Large intestine (tissue), 12 donors: ENCODE data around the gene SAV1. TPM values are rescaled to one million over a fixed set of nuclear protein-coding genes. Genes with fewer than 3 reads are reported as not detected.
"Not testable (repeated sequence)": the region's sequence is repeated elsewhere in the genome, so short reads cannot be mapped to it uniquely, and the experiment has no call there.

Experiments
- DNase-seq, 2 donors: peaks; one replicate each; pipeline versions ENCODE4 v3.0.0 to v3.0.0-alpha.2; 2013
- H3K27ac ChIP-seq: one replicate; pipeline ENCODE4 v1.5.1; 2013; ENCODE audit warnings: low read length
- H3K27me3 ChIP-seq: 2 replicates; pipeline ENCODE4 v1.6.1; 2013; ENCODE audit warnings: low read length; ENCODE audit not compliant: control insufficient read depth, insufficient read depth
- H3K36me3 ChIP-seq: 2 replicates; pipeline ENCODE4 v1.6.1; 2013; ENCODE audit warnings: low read length; ENCODE audit not compliant: control insufficient read depth, insufficient read depth
- H3K4me1 ChIP-seq: one replicate; pipeline ENCODE4 v1.6.1; 2013; ENCODE audit warnings: low read length; ENCODE audit not compliant: control insufficient read depth, insufficient read depth
- H3K4me3 ChIP-seq: one replicate; pipeline ENCODE4 v1.5.1; 2013; ENCODE audit warnings: low read length
- H3K9me3 ChIP-seq: one replicate; pipeline ENCODE4 v1.6.1; 2013; ENCODE audit warnings: mild to moderate bottlenecking, low read depth, low read length, moderate library complexity; ENCODE audit not compliant: control insufficient read depth
- WGBS: methylation state at CpG from one replicate; pipeline ENCODE4 v1.1.5; 2013; ENCODE audit warnings: low lambda C conversion rate; ENCODE audit not compliant: insufficient coverage; 5-methylcytosine and 5-hydroxymethylcytosine counted together
- long read RNA-seq, 11 donors: transcript quantifications; one replicate each; lab custom pipeline, GENCODE V29; 2026
- polyA plus RNA-seq: library from polyadenylated mRNA; unstranded; fragments of 120-200 nt; gene quantifications from one replicate; pipeline ENCODE4 v1.2.1, GENCODE V29; 2013

SAV1 gene
- 18.8 TPM for polyA plus RNA-seq
- long read RNA-seq, donor 1, transcript SAV1-201 (5 exons, 3,063 nt): major isoform, 5 of 5 reads
- long read RNA-seq, donor 1, partial matches to known transcripts: 0 of 5 reads
- long read RNA-seq, donor 1, other reads (novel, unspliced or antisense): 0 of 5 reads
- long read RNA-seq, donor 2, partial matches to known transcripts: 0 of 4 reads
- long read RNA-seq, donor 2, other reads (novel, unspliced or antisense): 0 of 4 reads
- long read RNA-seq, donor 3: 0 reads
- long read RNA-seq, donor 4: 0 reads
- long read RNA-seq, donor 5, partial matches to known transcripts: 0 of 1 reads
- long read RNA-seq, donor 5, other reads (novel, unspliced or antisense): 0 of 1 reads
- long read RNA-seq, donor 6, transcript SAV1-201 (5 exons, 3,063 nt): major isoform, 5 of 5 reads
- long read RNA-seq, donor 6, partial matches to known transcripts: 0 of 5 reads
- long read RNA-seq, donor 6, other reads (novel, unspliced or antisense): 0 of 5 reads
- long read RNA-seq, donor 7, transcript SAV1-201 (5 exons, 3,063 nt): major isoform, 6 of 6 reads
- long read RNA-seq, donor 7, partial matches to known transcripts: 0 of 6 reads
- long read RNA-seq, donor 7, other reads (novel, unspliced or antisense): 0 of 6 reads
- long read RNA-seq, donor 8, transcript SAV1-201 (5 exons, 3,063 nt): major isoform, 11 of 12 reads
- long read RNA-seq, donor 8, partial matches to known transcripts: 0 of 12 reads
- long read RNA-seq, donor 8, other reads (novel, unspliced or antisense): 0 of 12 reads
- long read RNA-seq, donor 9, partial matches to known transcripts: 0 of 3 reads
- long read RNA-seq, donor 9, other reads (novel, unspliced or antisense): 0 of 3 reads
- long read RNA-seq, donor 10, transcript SAV1-201 (5 exons, 3,063 nt): major isoform, 7 of 8 reads
- long read RNA-seq, donor 10, partial matches to known transcripts: 0 of 8 reads
- long read RNA-seq, donor 10, other reads (novel, unspliced or antisense): 0 of 8 reads
- long read RNA-seq, donor 11, transcript SAV1-201 (5 exons, 3,063 nt): major isoform, 8 of 8 reads
- long read RNA-seq, donor 11, partial matches to known transcripts: 0 of 8 reads
- long read RNA-seq, donor 11, other reads (novel, unspliced or antisense): 0 of 8 reads

GRCh38 chr14:50667996-50668825, at the start of gene SAV1:
Gene SAV1 (minus strand): TSS chr14:50668306. CDS start chr14:50667967, 339 bp downstream.
- WGBS: no CpG with 5 or more reads among the region's 92 CpGs
- Histone ChIP-seq H3K27ac (peak within 1 kb of the TSS; percentile 78), H3K4me3 (peak within 1 kb of the TSS; percentile 76), H3K27me3 (no peaks in the 10 kb centered on the region), H3K9me3 (no peaks in the 10 kb centered on the region), H3K4me1 (no peaks in the 10 kb centered on the region), H3K36me3 (peaks cover 3% of the 10 kb centered on the region)
- peak; percentile 64 to 91 for DNase-seq

DNA sequence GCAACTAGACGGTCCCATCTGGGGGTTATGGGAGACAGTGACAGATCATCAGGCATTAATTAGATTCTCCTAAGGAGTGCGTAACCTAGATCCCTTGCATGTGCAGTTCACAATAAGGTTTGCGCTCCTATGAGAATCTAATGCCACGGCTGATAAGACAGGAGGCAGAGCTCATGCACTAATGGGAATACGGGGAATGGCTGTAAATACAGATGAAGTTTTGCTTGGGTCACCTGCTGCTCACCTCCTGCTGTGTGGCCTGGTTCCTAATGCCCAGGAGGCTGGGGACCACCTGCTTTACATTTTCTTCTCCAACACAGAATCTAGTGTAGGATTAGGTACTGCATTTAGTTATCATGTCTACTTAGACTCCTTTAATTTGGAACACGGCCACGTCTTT, 49.7 kb upstream of the SAV1 start:
- Histone ChIP-seq H3K36me3 (no peaks in the 10 kb centered on the region), H3K4me1 (no peaks in the 10 kb centered on the region), H3K9me3 (no peaks in the 10 kb centered on the region), H3K4me3 (no peak overlapping the region), H3K27me3 (no peaks in the 10 kb centered on the region), H3K27ac (no peak overlapping the region)
- WGBS: 65% methylated on average over 3 of the region's 7 CpGs
- DNase-seq: no peak

GRCh38 chr14:50714450-50715073, 46.5 kb upstream of the SAV1 start:
- H3K27ac ChIP-seq: no peak overlapping the region
- no peaks in the 10 kb centered on the region for H3K36me3 ChIP-seq
- H3K4me1 ChIP-seq: no peaks in the 10 kb centered on the region
- WGBS: 60% methylated on average over 1 of the region's 2 CpGs
- no peaks in the 10 kb centered on the region for H3K9me3 ChIP-seq
- H3K27me3 ChIP-seq: no peaks in the 10 kb centered on the region
- H3K4me3 ChIP-seq: no peak overlapping the region
- DNase-seq: peak in 1 of 2 donors; percentile 8

DNA sequence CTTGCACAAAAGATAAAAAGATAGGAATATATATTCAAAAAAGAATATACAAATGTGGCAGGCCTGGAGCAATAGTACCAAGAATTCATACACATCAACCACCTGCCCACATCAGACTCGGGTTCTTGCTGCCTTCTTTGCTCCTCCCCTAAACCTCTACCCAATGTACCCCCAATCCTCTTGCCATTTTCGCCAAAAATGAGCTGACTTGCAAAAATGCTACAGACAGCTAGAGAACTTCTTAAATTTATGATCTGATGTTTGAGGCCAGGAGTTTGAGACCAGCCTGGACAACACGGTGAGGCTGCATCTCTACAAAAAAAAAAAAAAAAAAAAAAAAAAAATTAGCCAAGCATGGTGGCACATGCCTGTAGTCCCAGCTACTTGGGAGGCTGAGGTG, 42.9 kb upstream of the SAV1 start:
- no CpG with 5 or more reads among the region's 3 CpGs for WGBS
- Histone ChIP-seq H3K36me3 (no peaks in the 10 kb centered on the region), H3K9me3 (no peaks in the 10 kb centered on the region), H3K4me3 (no peak overlapping the region), H3K27me3 (no peaks in the 10 kb centered on the region), H3K4me1 (no peaks in the 10 kb centered on the region), H3K27ac (no peak overlapping the region)
- DNase-seq: no peak

DNA sequence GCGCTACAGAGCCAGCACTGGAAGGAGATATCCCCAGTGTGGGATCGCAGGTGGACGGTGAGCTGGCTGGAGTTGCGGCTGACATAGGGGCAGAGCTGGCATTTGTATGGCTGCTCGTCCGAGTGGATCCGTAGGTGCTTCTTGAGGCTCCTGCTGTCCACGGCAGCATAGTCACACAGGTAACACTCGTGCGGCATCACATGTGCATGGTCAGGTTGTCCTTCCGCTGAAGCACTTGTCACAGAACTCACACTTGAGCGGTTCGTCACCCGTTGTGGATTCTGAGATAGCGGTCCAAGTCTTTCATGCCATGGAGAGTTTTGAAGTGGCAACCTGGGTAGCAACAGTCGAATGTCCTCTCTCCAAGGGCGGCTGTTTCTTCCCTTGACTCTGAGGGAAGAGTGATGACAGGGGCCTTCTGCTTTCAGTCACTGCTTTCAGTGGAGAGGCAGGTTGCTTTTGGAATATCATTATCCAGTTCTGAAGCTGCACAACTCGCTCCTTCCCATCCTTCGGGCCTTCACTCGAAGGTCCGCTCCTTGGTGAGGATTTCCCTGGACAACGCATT, 37.0 kb upstream of the SAV1 start:
- no peak overlapping the region for H3K4me3 ChIP-seq
- no peak overlapping the region for H3K27ac ChIP-seq

GRCh38 chr14:50704454-50705010, 36.4 kb upstream of the SAV1 start:
- no peaks in the 10 kb centered on the region for H3K9me3 ChIP-seq
- no peak for DNase-seq
- H3K4me1 ChIP-seq: no peaks in the 10 kb centered on the region
- no CpG with 5 or more reads among the region's 26 CpGs for WGBS
- H3K4me3 ChIP-seq: no peak overlapping the region
- peaks cover 6% of the 10 kb centered on the region for H3K27me3 ChIP-seq
- no peak overlapping the region for H3K27ac ChIP-seq
- H3K36me3 ChIP-seq: no peaks in the 10 kb centered on the region

More for the DNA sequence above, 37.0 kb upstream of the SAV1 start:
- H3K9me3 ChIP-seq: no peaks in the 10 kb centered on the region
- DNase-seq: no peak
- no peaks in the 10 kb centered on the region for H3K4me1 ChIP-seq
- H3K36me3 ChIP-seq: no peaks in the 10 kb centered on the region
- WGBS: no CpG with 5 or more reads among the region's 22 CpGs
- H3K27me3 ChIP-seq: peaks cover 6% of the 10 kb centered on the region

DNA sequence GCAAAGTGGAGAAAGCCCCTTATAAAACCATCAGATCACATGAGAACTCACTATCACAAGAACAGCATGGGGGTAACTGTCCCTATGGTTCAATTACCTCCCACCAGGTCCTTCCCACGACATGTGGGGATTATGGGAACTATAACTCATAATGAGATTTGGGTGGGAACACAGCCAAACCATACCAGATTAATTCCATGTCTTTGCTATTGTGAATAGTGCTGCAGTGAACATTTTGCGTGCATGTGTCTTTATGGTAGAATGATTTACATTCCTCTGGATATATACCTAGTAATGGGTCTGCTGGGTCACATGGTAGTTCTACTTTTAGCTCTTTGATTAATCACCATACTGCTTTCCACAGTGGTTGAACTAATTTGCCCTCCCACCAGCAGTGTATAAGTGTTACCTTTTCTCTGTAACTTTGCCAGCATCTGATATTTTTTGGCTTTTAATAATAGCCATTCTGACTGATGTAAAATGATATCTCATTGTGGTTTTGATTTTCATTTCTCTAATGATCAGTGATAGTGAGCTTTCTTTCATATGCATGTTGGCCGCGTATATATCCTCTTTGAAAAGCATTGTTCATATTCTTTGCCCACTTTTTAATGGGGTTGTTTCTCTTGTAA, 29.7 kb upstream of the SAV1 start:
- no peaks in the 10 kb centered on the region for H3K9me3 ChIP-seq
- no peak for DNase-seq
- H3K27me3 ChIP-seq: peaks cover 6% of the 10 kb centered on the region
- no CpG with 5 or more reads among the region's 4 CpGs for WGBS
- no peak overlapping the region for H3K27ac ChIP-seq
- no peak overlapping the region for H3K4me3 ChIP-seq
- H3K4me1 ChIP-seq: no peaks in the 10 kb centered on the region
- no peaks in the 10 kb centered on the region for H3K36me3 ChIP-seq

- H3K36me3 ChIP-seq, H3K4me3 ChIP-seq, DNase-seq, H3K4me1 ChIP-seq, H3K27ac ChIP-seq, H3K27me3 ChIP-seq, H3K9me3 ChIP-seq: not testable (repeated sequence)
- 100% methylated on average over 1 of the region's 3 CpGs for WGBS
Observed at GRCh38 chr14:50694260-50694659, 26.2 kb upstream of the SAV1 start.

GRCh38 chr14:50688875-50689274, 20.8 kb upstream of the SAV1 start:
- no peaks in the 10 kb centered on the region for H3K4me1 ChIP-seq
- no peaks in the 10 kb centered on the region for H3K27me3 ChIP-seq
- DNase-seq: no peak
- H3K36me3 ChIP-seq: no peaks in the 10 kb centered on the region
- no peak overlapping the region for H3K27ac ChIP-seq
- H3K9me3 ChIP-seq: peaks cover 4% of the 10 kb centered on the region
- H3K4me3 ChIP-seq: no peak overlapping the region
- WGBS: no CpG with 5 or more reads among the region's 1 CpG
